GM10266 (cell line): ENCODE measurements around the gene KCNK13.

ENCODE experiments used
- DNase-seq: peaks from one replicate; pipeline ENCODE4 v3.0.0; 2012; ENCODE audit errors: extremely low spot score
- TF ChIP-seq, protein P1 (sequence below): IDR thresholded peaks from 2 replicates; pipeline ENCODE4 v1.5.1; 2012; ENCODE audit warnings: mild to moderate bottlenecking, low read depth; ENCODE audit not compliant: control insufficient read depth, insufficient read depth; ENCODE audit errors: missing control alignments

The KCNK13 gene

DNA sequence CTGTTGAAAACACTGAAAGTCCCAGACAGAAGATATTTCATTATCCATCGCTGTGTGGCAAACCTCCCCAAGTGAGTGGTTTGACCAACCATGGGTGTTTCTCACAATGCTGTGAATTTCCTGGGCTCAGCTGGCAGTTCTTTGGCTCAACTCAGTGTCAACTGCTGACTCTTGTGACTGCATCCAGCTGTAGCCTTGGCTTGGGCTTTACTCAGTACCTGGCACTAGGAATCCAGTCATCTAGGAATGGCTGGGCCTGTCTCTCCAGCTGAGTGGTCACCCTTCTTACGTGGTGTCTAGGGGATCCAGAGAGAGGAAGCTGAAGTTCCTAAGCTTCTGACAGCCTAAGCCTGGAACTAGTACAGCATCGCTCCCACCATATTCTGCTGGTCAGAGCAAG, 113.8 kb downstream of the KCNK13 start:
- TF ChIP-seq, protein P1, sequence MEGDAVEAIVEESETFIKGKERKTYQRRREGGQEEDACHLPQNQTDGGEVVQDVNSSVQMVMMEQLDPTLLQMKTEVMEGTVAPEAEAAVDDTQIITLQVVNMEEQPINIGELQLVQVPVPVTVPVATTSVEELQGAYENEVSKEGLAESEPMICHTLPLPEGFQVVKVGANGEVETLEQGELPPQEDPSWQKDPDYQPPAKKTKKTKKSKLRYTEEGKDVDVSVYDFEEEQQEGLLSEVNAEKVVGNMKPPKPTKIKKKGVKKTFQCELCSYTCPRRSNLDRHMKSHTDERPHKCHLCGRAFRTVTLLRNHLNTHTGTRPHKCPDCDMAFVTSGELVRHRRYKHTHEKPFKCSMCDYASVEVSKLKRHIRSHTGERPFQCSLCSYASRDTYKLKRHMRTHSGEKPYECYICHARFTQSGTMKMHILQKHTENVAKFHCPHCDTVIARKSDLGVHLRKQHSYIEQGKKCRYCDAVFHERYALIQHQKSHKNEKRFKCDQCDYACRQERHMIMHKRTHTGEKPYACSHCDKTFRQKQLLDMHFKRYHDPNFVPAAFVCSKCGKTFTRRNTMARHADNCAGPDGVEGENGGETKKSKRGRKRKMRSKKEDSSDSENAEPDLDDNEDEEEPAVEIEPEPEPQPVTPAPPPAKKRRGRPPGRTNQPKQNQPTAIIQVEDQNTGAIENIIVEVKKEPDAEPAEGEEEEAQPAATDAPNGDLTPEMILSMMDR = no peak
- no peak for DNase-seq

DNA sequence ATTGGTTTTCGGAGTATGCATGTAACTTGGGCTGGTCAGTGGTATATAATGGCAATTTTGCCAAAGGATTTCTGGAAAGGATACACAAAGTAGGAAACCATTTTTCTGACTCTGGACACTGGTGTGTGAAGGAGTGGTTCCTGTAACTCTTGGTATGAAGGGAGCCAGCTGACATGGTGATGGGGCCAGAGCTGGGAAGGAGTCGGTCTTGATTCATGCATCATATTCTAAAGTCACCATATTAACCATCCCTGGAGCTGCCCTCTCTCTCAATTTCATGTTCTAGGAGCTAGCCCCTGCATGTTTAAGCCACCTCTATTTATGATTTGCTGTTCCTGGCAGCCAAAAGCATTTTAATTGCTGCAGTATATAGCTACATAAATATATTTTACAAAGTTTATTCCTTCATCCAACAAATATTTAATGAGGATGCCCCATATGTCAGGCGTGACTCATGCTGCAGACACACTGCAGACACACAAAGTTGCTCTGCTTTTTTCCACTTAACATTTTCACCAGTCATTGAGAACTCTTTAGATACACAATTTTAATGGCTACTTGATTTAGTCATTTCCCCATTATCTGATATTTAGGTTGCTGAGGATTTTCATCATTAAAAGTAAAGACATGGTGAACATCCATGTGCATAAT, 115.9 kb downstream of the KCNK13 start:
- TF ChIP-seq, protein P1 = no peak
- no peak for DNase-seq

DNA sequence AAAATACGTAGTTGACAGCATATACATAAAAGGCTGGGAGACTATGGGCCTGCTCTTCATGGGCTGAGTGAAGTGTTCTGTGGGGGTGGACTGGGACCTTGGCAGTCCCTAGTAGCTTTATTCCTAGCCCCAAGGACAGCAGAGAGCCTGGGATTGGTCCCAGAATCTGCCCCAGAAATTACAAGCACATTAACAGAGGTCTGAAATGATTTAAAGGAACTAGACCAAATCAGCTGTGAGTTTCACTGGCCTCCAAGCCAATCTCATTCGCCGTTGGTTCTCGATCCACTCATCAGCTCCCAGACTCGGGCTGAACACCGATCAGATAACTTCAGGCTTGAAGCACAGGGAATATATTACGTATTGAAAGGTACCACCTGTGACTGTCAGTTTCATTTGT, 117.6 kb downstream of the KCNK13 start:
- DNase-seq = no peak
- TF ChIP-seq, protein P1 = no peak

DNA sequence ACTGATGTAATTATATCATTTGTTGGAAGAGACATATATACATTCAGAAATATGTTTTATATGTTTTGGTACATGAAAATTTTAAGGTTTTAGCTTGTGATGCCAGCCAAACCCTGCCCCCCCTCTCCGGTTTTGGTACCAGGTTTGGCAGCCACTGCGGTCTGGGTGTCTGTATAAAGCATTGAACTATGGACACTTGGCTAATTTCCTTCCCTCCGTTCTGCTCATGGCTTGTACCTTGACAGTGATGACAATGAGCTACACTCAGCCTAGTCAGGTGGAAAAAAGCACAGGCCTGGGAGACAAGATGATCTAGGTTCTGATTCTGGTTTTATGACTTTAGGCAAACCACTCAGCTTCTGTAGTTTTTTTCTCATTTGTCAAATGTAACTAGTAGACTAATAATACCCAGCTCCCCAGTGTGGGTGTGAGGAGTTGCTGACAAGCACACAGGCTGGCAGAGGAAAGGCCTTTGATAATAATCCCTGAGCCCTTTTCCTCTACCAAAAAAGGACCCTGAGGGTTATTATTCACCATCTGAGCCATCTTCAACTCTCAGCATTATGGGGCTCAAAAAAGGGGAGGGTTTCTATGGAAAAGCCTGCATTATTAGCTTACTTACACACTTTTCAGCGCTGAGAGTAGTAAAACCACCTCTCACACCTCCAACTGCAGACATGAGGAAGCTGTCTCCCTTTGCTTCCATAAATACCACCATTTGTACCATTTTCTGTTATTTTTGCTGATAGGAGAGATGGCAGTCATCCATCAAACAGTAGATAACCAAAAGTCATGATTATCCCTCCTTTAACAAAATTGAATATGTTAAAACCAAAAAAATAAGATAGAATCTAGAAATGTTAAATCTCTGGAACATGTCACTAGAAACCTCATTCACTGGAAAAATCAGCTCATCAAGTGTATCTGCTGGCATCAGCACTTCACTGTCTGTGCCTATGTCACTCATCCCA, 118.3 kb downstream of the KCNK13 start:
- DNase-seq = no peak
- TF ChIP-seq, protein P1 = no peak

DNA sequence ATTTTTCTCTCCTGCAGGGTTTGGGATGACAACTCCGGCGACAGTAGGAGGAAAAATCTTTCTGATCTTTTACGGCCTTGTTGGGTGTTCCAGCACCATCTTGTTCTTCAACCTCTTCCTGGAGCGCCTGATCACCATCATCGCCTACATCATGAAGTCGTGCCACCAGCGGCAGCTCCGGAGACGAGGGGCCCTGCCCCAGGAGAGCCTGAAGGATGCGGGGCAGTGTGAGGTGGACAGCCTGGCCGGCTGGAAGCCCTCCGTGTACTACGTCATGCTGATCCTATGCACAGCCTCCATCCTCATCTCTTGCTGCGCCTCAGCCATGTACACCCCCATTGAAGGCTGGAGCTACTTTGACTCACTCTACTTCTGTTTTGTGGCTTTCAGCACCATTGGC, 122.3 kb downstream of the KCNK13 start:
- DNase-seq = no peak
- TF ChIP-seq, protein P1 = no peak

DNA sequence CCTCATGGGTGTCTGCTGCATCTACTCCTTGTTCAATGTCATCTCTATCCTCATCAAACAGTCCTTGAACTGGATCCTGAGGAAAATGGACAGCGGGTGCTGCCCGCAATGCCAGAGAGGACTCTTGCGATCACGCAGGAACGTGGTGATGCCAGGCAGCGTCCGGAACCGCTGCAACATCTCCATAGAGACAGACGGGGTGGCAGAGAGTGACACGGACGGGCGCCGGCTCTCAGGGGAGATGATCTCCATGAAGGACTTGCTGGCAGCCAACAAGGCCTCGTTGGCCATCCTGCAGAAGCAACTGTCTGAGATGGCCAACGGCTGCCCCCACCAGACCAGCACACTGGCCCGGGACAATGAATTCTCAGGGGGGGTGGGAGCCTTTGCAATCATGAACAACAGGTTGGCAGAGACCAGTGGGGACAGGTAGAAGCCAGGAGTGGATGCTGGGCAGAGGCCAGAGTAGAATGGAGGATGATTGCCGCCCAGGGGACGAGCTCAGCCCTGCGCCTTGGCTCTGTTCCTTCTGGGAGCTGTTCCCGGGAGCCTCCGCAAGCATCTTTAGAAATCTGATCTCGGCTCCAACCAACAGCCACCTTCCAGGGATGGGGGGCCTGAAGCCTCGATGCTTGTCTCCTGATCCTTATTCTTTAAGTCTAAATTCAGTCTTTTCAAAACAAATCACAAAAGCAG, 122.9 kb downstream of the KCNK13 start:
- TF ChIP-seq, protein P1 = no peak
- no peak for DNase-seq
